ENCODE data around the gene NOVA2. TPM values are rescaled to one million over a fixed set of nuclear protein-coding genes. Genes with fewer than 3 reads are reported as not detected.
A peak's percentile ranks its signal among the peaks of the same experiment; 100 is the strongest.

The NOVA2 gene
- total RNA-seq, 1 donor from 2014 or later = not detected

DNA sequence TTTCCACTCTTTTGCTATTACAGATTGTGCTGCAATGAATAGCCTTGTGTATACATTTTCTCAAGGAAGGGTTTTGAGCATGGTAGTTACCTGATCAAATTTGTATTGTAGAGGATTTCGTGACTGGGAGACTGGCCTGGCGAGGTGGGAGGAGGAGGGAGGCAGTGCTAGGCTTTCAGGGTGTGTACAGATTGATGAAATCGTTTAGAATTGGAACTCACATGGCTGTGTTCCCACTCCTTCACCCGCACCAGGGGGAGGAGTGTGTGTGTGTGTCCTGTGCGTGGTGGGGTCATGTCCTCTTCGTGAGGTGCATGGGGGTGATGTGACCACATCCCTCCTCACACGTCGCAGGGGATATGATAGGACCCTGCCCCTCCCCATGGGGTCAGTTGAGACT is 40.9 kb upstream of the NOVA2 start:
- CTCF ChIA-PET = no interaction called here
- POLR2A ChIA-PET = no interaction called here
- no peaks in the 10 kb centered on the region for H3K9me3 Mint-ChIP-seq
- H3K4me3 Mint-ChIP-seq = peak overlapping the region; percentile 64
- peaks cover 12% of the 10 kb centered on the region for H3K36me3 Mint-ChIP-seq (ENCODE audit: low read depth)
- H3K27me3 Mint-ChIP-seq = peaks cover 12% of the 10 kb centered on the region
- ATAC-seq (ENCODE audit: low read depth) (no peak), DNase-seq (no peak)
- H3K27ac Mint-ChIP-seq = no peak overlapping the region
- peaks cover 19% of the 10 kb centered on the region for H3K4me1 Mint-ChIP-seq
- TF ChIP-seq, protein P1, sequence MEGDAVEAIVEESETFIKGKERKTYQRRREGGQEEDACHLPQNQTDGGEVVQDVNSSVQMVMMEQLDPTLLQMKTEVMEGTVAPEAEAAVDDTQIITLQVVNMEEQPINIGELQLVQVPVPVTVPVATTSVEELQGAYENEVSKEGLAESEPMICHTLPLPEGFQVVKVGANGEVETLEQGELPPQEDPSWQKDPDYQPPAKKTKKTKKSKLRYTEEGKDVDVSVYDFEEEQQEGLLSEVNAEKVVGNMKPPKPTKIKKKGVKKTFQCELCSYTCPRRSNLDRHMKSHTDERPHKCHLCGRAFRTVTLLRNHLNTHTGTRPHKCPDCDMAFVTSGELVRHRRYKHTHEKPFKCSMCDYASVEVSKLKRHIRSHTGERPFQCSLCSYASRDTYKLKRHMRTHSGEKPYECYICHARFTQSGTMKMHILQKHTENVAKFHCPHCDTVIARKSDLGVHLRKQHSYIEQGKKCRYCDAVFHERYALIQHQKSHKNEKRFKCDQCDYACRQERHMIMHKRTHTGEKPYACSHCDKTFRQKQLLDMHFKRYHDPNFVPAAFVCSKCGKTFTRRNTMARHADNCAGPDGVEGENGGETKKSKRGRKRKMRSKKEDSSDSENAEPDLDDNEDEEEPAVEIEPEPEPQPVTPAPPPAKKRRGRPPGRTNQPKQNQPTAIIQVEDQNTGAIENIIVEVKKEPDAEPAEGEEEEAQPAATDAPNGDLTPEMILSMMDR (IDR thresholded peaks at IDR 0.05) = no peak
- intact Hi-C loops (cut with micrococcal nuclease) = loop anchor here (5.0 kb wide), 1 partner anchor 253 kb away; no protein-coding TSS in a partner anchor

DNA sequence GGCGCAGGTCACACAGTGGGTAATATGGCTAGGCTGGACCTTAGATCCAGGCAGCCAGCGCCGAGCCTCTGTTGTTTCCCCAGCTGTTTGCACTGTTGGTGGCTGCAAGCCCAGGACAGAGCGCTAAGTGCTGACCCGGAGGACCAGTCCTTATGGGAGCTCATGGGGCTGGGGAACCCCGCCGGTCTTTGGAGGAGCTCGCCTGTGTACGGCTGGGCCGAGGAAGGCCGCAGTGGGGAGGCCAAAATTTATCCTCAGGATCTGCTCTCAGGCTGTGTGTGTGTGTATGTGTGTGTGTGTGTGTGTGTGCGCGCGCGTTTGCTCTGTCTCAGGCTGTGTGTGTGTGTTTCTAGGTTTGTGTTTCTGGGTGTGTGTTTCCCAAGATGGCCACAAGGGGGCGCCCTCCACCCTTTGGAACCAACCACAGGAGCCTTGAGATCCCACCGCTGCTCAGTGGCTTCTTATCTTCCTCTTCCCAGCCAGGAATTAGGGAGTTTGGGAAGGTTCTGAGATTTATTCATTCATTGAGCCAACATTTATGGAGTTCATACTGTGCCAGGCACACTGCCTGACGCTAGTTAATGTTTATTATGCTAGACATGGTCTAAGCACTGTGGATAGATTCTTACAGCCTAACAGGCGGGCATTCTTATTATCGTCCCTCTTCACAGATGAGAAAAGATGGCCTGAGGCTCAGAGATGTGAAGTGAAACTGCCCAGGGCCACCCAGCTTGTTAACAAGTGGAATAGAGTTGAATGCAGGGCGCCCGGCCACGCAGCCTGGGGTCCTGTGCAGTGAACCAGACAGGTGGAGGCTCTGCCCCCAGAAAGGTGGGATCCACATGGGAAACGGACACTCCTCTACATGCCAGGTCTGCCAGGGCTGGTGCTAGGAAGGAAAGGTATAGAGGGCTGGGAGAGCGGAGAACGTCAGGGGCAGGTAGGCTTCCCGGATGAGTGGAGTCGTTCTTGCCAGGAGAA is 36.2 kb upstream of the NOVA2 start:
- CTCF ChIA-PET = interaction anchor here (1.0 to 1.9 kb wide), 4 partner anchors 12 to 255 kb away, joined by 3 to 4 read pairs (median 4); partner anchors contain the start of gene SIX5
- no peak overlapping the region for H3K4me3 Mint-ChIP-seq
- H3K36me3 Mint-ChIP-seq (ENCODE audit: low read depth) = peaks cover 35% of the 10 kb centered on the region
- H3K27me3 Mint-ChIP-seq = peaks cover 7% of the 10 kb centered on the region
- peak; percentile 55 for DNase-seq
- POLR2A ChIA-PET = interaction anchor here (1.0 kb wide), 1 partner anchor 14 kb away, joined by 4 read pairs; the partner anchor contains the start of gene CCDC61
- peak; percentile 57 for ATAC-seq (ENCODE audit: low read depth)
- H3K27ac Mint-ChIP-seq = no peak overlapping the region
- TF ChIP-seq, protein P1 (IDR thresholded peaks at IDR 0.05) = peak; percentile 86
- intact Hi-C loops (cut with micrococcal nuclease) = loop anchor here (5.0 kb wide), 1 partner anchor 257 kb away; no protein-coding TSS in a partner anchor
- H3K9me3 Mint-ChIP-seq = no peaks in the 10 kb centered on the region
- peaks cover 5% of the 10 kb centered on the region for H3K4me1 Mint-ChIP-seq

DNA sequence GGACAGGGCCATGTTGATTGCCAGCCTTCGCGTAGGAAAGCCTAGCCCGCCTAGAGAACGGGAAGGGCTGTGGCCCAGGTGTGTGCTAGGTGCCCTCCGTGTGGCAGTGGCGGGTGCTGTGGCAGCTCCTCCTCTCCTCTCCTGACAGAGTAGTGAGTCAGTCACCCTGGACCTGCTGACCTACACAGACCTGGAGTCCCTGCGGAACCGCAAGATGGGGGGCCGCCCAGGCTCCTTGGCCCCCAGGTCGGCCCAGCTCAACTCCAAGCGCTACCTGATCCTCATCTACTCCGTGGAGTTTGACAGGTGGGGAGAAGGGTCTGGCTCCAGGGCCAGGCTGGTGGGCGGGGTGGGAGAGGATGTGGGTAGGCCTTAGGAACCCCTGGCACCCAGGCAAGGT is 32.7 kb upstream of the NOVA2 start:
- DNase-seq (no peak), ATAC-seq (ENCODE audit: low read depth) (no peak)
- Mint-ChIP-seq H3K27me3 (no peaks in the 10 kb centered on the region), H3K4me3 (no peak overlapping the region), H3K36me3 (ENCODE audit: low read depth) (peaks cover 39% of the 10 kb centered on the region), H3K9me3 (no peaks in the 10 kb centered on the region), H3K27ac (no peak overlapping the region), H3K4me1 (no peaks in the 10 kb centered on the region)
- ChIA-PET POLR2A (interaction anchor here (0.6 kb wide), 1 partner anchor 198 kb away, joined by 3 read pairs; no protein-coding TSS in a partner anchor), CTCF (interaction anchor here (1.5 kb wide), 1 partner anchor 10 kb away, joined by 5 read pairs; no protein-coding TSS in a partner anchor)
- TF ChIP-seq, protein P1 (IDR thresholded peaks at IDR 0.05) = no peak
- intact Hi-C loops (cut with micrococcal nuclease) = no loop called here

DNA sequence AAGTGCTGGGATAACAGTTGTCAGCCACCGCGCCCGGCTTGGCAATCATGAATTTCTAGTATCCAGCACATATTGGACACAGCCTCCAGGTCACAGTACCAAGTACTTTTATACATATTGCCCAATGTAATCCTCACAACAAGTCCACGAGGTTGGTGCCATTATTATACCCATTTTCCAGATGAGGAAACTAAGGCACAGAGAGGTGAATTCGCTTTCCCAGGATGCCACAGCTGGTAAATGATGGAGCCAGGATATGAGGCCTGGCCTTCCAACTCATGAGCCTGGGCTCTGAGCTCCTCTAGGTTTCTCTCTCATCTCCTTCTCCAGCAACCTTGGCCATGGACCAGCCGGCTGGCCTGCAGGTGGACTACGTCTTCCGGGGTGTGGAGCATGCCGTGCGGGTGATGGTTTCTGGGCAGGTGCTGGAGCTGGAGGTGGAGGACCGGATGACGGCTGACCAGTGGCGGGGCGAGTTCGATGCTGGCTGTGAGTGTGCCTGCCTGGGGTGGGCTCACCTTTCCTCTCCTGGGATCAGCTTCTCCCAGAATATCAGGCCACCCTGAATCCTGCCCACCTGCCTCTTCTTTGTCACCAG is 29.1 kb upstream of the NOVA2 start:
- H3K27ac Mint-ChIP-seq = no peak overlapping the region
- H3K27me3 Mint-ChIP-seq = peaks cover 16% of the 10 kb centered on the region
- ATAC-seq (ENCODE audit: low read depth) = no peak
- TF ChIP-seq, protein P1 (IDR thresholded peaks at IDR 0.05) = no peak
- peaks cover 29% of the 10 kb centered on the region for H3K36me3 Mint-ChIP-seq (ENCODE audit: low read depth)
- ChIA-PET CTCF (interaction anchor here (1.1 kb wide), 1 partner anchor 138 kb away, joined by 3 read pairs; the partner anchor contains the start of gene FOXA3), POLR2A (interaction anchor here (0.5 to 0.6 kb wide), 3 partner anchors 10 to 1025 kb away, joined by 3 to 6 read pairs (median 6); no protein-coding TSS in a partner anchor)
- intact Hi-C loops (cut with micrococcal nuclease) = no loop called here
- DNase-seq = no peak
- H3K9me3 Mint-ChIP-seq = no peaks in the 10 kb centered on the region
- H3K4me3 Mint-ChIP-seq = no peak overlapping the region
- peaks cover 25% of the 10 kb centered on the region for H3K4me1 Mint-ChIP-seq
